ENCODE results near the gene SPPL2A. TPM values are rescaled to one million over a fixed set of nuclear protein-coding genes. Genes with fewer than 3 reads are reported as not detected.

The SPPL2A gene
- total RNA-seq, 1 donor from 2014 or later, result 75.0 TPM

DNA sequence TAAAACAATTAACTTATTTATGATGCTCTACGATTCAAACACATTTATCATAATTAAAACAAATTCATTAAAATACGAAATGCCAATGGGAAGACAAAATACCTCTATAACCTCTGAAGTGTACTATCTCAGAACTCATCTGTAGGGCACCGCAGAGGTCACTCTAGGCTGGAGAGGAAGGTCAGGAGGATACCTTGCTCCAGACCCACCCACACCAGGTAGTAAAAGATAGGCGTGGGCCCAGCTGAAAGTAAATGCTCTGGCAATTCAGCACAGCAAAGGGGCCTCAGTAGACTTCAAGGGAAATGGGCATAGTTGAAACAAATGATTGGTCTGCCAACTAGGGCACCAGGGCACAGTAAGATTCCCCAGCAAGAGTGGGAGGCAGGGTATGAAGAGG, 26.0 kb upstream of the SPPL2A start:
- Histone ChIP-seq H3K36me3 (ENCODE audit: control insufficient read depth, insufficient read depth, low read length) (no peaks in the 10 kb centered on the region), H3K4me3 (ENCODE audit: low read depth, low read length) (no peak overlapping the region), H3K27me3 (ENCODE audit: control insufficient read depth, insufficient read depth, low read length) (no peaks in the 10 kb centered on the region)
- FAIRE-seq (no peak), DNase-seq (ENCODE audit: low read depth) (no peak)
- no peak for TF ChIP-seq CTCF (IDR thresholded peaks at IDR 0.05; ENCODE audit: insufficient read depth, low read length, severe bottlenecking)

DNA sequence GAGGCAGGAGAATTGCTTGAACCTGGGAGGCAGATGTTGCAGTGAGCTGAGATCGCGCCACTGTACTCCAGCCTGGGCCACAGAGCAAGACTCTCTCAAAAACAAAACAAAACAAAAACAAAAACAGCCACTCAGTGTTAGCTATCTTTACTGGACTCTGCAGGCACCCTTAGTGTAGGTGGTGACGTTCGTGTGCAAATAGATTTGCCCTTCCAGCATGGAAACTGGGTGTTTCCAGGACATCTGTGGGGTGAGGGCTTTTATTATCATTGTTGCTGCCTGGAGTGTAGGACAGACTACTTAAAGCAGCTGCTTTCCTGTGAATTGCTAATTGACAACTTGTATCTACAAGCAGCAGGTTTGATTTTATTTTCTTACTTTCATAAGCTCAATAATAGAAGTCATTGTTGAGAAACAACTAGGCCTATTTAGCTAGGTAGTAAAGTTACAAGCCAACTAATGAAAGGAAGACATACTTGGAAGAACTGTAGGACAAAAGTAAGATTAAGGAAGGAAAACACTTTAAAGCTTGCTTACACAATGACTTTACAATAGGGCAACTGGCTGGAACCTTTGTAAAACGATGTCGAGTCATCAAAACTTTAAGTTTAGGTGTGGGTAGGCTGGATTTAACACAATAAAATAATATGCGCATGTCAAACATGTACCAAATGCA, 25.4 kb upstream of the SPPL2A start:
- Histone ChIP-seq H3K36me3 (ENCODE audit: control insufficient read depth, insufficient read depth, low read length) (no peaks in the 10 kb centered on the region), H3K4me3 (ENCODE audit: low read depth, low read length) (no peak overlapping the region), H3K27me3 (ENCODE audit: control insufficient read depth, insufficient read depth, low read length) (no peaks in the 10 kb centered on the region)
- FAIRE-seq (no peak), DNase-seq (ENCODE audit: low read depth) (no peak)
- TF ChIP-seq CTCF (IDR thresholded peaks at IDR 0.05; ENCODE audit: insufficient read depth, low read length, severe bottlenecking), result no peak

DNA sequence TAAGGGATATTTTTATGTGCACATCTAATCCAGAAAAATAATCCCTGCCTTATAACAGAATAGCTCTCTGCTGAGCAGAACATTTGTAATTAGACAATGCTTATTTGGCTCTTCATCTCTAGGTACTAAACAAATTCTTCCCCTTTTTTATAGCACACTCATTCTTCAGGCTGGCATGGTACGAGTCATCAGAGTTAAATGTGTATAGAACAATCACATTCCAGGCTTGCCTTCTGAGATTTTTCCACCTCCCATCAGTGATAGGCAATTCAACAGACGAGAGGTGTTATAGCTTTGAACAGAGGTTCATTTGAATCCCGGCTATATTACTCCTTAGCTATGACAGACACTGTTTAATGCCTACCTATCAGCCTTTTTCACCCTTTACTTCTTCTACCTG, 21.4 kb upstream of the SPPL2A start:
- no peaks in the 10 kb centered on the region for H3K27me3 ChIP-seq (ENCODE audit: control insufficient read depth, insufficient read depth, low read length)
- TF ChIP-seq CTCF (IDR thresholded peaks at IDR 0.05; ENCODE audit: insufficient read depth, low read length, severe bottlenecking), result no peak
- no peaks in the 10 kb centered on the region for H3K36me3 ChIP-seq (ENCODE audit: control insufficient read depth, insufficient read depth, low read length)
- DNase-seq (ENCODE audit: low read depth), result peak; percentile 32
- no peak for FAIRE-seq
- H3K4me3 ChIP-seq (ENCODE audit: low read depth, low read length), result no peak overlapping the region

DNA sequence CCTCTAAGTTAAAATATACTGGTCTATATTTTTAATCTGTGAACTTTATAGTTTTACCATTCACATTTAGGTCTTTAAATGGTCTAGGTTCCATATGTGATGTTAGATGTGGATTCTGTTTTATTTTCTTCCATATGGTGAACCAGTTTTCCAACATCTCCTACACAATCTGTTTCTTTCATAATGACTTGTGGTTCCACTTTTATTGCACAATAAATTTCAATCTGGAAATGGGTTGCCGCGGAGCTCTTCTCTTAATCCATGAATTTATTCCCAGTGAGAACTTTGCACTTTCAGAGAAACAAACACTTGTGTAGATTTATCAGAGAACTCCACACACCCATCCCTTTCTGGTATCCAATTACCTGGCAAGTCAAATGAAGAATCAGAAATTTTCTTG, 20.9 kb upstream of the SPPL2A start:
- TF ChIP-seq CTCF (IDR thresholded peaks at IDR 0.05; ENCODE audit: insufficient read depth, low read length, severe bottlenecking), result no peak
- Histone ChIP-seq H3K36me3 (ENCODE audit: control insufficient read depth, insufficient read depth, low read length) (no peaks in the 10 kb centered on the region), H3K4me3 (ENCODE audit: low read depth, low read length) (no peak overlapping the region), H3K27me3 (ENCODE audit: control insufficient read depth, insufficient read depth, low read length) (no peaks in the 10 kb centered on the region)
- FAIRE-seq (no peak), DNase-seq (ENCODE audit: low read depth) (no peak)

DNA sequence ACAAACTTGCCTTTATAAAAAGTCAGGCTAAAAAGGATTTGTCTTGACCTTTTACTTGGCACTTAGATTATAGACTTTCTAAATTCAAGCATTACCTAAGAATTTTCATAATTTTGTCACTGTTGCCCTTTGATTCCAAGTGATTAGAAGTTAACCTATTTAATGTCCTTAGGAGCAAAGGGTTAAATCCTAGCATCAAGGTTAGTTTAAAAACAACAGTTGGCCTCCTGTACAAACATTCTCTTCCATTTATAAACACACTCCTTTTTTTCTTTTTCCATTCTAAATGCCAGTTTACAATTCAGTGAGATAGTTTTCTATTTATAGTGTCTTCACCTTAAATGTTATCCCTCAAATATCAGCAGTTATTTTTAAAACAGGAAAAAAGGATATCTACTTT, 18.4 kb upstream of the SPPL2A start:
- H3K27me3 ChIP-seq (ENCODE audit: control insufficient read depth, insufficient read depth, low read length), result no peaks in the 10 kb centered on the region
- H3K36me3 ChIP-seq (ENCODE audit: control insufficient read depth, insufficient read depth, low read length), result no peaks in the 10 kb centered on the region
- no peak for DNase-seq (ENCODE audit: low read depth)
- no peak for TF ChIP-seq CTCF (IDR thresholded peaks at IDR 0.05; ENCODE audit: insufficient read depth, low read length, severe bottlenecking)
- no peak for FAIRE-seq
- H3K4me3 ChIP-seq (ENCODE audit: low read depth, low read length), result no peak overlapping the region

DNA sequence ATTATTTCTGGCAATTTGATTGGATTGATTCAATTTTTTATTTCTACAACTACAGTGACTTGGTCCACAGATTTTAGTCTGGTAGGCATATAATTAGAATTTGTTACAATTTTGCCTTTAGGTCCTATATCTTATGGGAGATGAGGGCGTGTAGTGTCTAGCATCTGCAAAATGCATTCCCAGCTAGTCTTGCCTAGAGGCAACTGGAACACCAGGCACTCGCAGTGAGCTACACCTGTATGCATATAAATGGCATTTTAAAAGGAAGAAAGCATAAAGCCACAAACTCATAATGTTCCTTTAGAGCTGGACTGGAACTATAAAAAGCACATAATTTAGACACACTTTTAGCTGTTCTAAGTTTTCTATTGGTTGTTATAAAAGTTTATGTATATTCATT, 17.9 kb upstream of the SPPL2A start:
- DNase-seq (ENCODE audit: low read depth), result no peak
- no peak for TF ChIP-seq CTCF (IDR thresholded peaks at IDR 0.05; ENCODE audit: insufficient read depth, low read length, severe bottlenecking)
- no peak overlapping the region for H3K4me3 ChIP-seq (ENCODE audit: low read depth, low read length)
- no peaks in the 10 kb centered on the region for H3K36me3 ChIP-seq (ENCODE audit: control insufficient read depth, insufficient read depth, low read length)
- H3K27me3 ChIP-seq (ENCODE audit: control insufficient read depth, insufficient read depth, low read length), result no peaks in the 10 kb centered on the region
- FAIRE-seq, result no peak
